ENCODE measurements around the gene BCAS3.

BCAS3 gene

DNA sequence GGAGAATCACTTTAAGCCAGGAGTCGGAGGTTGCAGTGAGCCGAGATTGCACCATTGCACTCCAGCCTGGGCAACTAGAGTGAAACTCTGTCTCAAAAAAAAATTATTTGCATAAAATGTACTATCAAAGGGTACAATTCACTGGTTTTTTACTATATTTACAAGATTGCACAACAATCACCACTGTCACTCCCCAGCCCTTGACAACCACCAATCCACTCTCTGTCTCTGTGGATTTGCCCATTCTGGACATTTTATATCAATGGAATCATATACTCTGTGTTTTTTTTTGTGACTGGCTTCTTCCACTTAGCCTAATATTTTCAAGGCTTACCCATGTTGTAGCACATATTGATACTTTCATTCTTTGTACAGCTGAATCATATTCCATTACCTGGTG is 740.8 kb downstream of the BCAS3 start:
- TF ChIP-seq ZFX (IDR thresholded peaks at IDR 0.05; ENCODE audit: borderline replicate concordance) = no peak
- TF ChIP-seq, protein P1, sequence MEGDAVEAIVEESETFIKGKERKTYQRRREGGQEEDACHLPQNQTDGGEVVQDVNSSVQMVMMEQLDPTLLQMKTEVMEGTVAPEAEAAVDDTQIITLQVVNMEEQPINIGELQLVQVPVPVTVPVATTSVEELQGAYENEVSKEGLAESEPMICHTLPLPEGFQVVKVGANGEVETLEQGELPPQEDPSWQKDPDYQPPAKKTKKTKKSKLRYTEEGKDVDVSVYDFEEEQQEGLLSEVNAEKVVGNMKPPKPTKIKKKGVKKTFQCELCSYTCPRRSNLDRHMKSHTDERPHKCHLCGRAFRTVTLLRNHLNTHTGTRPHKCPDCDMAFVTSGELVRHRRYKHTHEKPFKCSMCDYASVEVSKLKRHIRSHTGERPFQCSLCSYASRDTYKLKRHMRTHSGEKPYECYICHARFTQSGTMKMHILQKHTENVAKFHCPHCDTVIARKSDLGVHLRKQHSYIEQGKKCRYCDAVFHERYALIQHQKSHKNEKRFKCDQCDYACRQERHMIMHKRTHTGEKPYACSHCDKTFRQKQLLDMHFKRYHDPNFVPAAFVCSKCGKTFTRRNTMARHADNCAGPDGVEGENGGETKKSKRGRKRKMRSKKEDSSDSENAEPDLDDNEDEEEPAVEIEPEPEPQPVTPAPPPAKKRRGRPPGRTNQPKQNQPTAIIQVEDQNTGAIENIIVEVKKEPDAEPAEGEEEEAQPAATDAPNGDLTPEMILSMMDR (IDR thresholded peaks at IDR 0.05) = no peak
- no peak overlapping the region for H3K27ac ChIP-seq

DNA sequence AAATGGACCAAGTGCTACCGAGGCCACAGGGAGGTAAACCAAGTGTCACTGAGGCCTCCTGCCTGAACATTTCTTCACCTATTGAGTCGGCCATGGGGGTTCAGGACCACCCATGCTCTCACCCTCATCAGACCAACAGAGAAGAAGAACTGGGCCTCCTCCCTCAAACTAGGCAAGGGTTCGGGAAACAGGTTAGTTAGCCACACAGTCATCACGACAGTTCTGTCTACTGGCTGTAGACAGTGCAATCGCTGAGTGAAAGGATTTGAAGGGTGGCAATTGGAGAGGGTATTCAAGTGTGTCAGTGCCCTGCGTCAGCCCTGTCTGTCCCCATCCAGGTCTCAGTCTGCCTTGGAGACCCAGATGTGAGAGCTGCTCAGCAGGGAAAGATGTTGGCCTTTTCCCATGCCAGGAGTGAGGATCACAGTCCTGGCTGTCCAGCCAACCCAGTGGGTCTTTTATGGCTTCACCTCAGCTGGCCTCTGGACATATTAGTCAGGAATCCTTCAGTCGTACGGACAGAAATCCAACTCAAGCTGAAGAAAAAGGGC is 741.9 kb downstream of the BCAS3 start:
- TF ChIP-seq ZFX (IDR thresholded peaks at IDR 0.05; ENCODE audit: borderline replicate concordance) = no peak
- TF ChIP-seq, protein P1 (IDR thresholded peaks at IDR 0.05) = no peak
- no peak overlapping the region for H3K27ac ChIP-seq

DNA sequence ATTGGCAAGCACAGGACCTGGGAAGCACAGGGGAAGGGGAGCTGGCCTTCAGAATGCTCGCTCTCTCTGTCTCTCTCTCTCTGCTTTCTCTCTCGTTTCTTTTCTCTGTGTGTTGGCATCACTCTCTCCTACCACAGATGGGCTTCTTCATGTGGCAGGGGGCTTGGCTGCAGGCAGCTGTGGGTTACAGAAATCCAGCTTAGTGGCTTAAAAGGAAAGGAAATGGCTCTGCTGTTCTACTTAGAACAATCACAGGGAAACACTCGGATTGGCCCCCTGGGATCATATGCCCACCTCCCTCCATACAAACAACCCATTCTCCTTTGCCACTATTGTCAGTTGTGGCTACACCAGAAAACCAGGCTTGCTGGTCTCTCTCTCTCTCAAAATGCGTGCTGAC is 742.4 kb downstream of the BCAS3 start:
- no peak for TF ChIP-seq ZFX (IDR thresholded peaks at IDR 0.05; ENCODE audit: borderline replicate concordance)
- TF ChIP-seq, protein P1 (IDR thresholded peaks at IDR 0.05) = no peak
- H3K27ac ChIP-seq = no peak overlapping the region

DNA sequence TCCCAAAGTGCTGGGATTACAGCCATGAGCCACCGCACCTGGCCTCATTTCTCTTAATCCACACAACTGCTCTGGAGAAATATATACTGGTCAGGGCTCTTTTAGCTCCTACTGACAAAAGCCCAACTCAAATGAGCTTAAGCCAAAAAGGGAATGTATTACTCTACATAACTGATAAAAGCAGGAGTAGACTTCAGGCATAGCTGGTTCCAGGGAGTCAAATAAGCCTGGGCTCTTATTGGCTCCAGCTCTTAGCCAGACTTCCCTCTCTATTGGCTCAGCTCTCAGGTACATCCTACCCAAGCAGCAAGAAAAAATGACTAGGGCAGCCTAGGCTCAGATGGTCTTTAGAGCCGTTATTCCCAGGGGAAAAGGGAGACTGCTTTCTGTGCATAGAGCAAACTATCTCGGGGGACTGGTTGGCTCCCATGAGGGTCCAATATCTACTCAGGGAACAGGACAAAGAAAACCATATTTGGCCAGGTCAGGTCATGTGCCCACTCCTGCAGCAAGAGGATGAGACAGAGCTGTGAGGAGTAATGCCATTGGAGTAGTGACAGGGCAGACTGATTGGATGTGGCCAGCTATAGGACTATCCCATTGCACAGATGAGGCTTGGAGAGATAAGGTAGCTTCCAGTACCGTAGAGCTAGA is 743.2 kb downstream of the BCAS3 start:
- TF ChIP-seq, protein P1 (IDR thresholded peaks at IDR 0.05) = no peak
- TF ChIP-seq ZFX (IDR thresholded peaks at IDR 0.05; ENCODE audit: borderline replicate concordance) = no peak
- H3K27ac ChIP-seq = no peak overlapping the region

DNA sequence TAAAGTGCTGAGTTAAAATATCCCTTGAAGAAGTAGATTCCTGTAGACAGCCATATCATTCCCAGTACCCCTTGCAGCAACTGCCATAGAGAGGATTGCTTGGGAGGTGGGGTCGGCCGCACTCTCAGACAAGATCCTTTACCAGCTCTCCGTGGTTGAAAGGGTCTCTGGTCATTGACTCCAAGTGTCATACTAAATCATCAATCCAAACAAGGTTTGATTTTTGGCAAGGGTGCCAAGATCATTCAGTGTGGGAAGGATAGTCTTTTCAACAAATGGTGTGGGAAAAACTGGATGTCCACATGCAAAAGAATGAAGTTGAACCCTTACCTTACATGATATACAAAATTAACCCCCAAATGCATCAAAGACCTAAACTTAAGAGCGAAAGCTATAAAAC is 743.8 kb downstream of the BCAS3 start:
- TF ChIP-seq, protein P1 (IDR thresholded peaks at IDR 0.05) = no peak
- no peak for TF ChIP-seq ZFX (IDR thresholded peaks at IDR 0.05; ENCODE audit: borderline replicate concordance)
- H3K27ac ChIP-seq = no peak overlapping the region

DNA sequence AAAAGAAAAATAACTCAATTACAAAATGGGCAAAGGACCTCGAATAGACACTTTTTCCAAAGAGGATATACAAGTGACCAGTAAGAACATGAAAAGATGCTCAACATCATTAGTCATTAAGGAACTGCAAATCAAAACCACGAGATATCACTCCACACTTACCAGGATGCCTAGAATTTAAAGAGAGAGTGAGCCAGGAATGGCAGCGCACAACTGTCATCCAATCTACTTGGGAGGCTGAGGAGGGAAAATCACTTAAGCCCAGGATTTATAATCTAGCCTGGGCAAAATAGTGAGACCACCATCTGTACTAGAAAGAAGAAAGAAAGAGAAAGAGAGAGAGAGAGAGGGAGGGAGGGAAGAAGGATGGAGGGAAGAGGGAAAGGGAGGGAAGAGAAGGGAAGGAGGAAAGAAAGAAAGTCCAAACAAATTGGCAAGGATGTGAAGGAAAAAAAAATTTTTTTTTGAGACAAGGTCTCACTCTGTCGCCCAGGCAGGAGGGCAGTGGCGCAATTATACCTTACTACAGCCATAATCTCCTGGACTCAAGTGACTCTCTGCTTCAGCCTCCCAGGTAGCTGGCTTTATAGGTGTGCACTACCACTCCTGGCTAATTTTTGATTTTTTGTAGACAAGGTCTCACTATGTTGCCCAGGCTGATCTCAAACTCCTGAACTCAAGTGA is 744.6 kb downstream of the BCAS3 start:
- H3K27ac ChIP-seq = no peak overlapping the region
- TF ChIP-seq ZFX (IDR thresholded peaks at IDR 0.05; ENCODE audit: borderline replicate concordance) = no peak
- TF ChIP-seq, protein P1 (IDR thresholded peaks at IDR 0.05) = no peak

DNA sequence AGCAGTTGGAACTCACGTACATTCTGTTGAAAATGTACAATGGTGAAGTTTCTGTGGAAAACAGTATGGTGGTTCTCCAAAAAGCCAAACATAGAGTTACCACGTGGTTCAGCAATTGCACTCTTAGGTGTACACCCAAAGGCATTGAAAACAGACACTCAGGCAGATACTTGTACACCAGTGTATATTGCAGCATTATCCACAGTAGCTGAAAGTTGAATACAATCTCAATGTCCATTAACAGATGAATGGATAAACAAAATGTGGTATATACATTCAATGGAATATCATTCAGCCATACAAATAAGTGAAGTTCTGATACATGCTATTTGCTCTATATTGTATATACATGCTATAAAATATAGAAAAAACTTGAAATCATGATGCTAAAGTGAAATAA is 745.2 kb downstream of the BCAS3 start:
- TF ChIP-seq ZFX (IDR thresholded peaks at IDR 0.05; ENCODE audit: borderline replicate concordance) = no peak
- TF ChIP-seq, protein P1 (IDR thresholded peaks at IDR 0.05) = no peak
- no peak overlapping the region for H3K27ac ChIP-seq
